ENCODE measurements around the gene ZSWIM4. TPM values are rescaled to one million over a fixed set of nuclear protein-coding genes. Genes with fewer than 3 reads are reported as not detected.

Gene ZSWIM4
- total RNA-seq, 2 experiments from 2014 or later, result 5.6 to 5.8 TPM

DNA sequence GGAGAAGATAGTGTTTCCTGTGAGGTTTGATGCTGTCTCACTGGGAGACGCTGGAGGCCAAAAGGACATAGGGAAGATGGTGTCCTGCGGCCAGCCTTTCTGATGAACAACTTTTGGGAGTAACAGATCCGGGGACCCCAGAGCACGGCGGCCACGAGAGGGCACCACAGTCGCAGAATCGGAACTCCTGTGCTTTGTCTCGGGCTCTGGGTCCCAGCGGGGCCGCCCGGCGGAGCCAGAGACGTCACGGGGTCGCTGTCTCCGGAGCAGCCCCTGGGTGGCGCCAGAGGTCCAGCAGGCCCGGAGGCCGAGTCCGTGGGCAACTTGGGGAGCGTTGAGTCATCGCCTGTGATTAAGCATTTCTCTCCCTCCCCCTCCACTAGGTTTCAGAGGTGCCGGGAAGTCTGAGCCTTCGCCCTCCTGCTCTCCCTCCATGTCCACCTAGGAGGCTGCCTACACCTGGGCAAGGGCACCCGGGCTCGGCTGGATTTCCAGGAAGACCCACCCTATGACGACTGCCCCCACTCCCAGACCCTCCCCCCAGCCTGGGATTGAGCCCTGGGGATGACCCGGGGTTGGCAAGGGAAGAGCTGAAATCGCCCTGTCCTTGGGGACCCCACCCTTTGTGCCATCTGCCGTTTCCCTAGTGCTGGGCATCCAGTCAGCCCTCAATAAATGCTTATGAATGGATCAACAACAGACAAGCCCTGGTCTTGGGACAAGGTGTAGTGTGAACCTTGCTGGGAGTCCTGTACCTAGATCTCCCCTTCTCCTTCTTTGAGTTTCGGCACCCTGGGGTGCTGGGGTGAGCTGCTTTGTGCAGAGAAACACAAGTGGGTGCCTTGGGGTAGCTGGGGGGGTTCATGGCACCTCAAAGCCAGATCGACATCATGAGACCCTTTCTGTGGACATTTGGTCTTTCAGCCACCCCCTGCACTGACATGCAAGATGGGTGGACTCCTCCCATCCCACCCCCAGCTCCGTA lies 85.1 kb downstream of the ZSWIM4 start:
- peak; percentile 99 for DNase-seq
- Mint-ChIP-seq H3K27me3 (no peaks in the 10 kb centered on the region), H3K27ac (peak overlapping the region; percentile 85), H3K36me3 (ENCODE audit: low read depth) (no peaks in the 10 kb centered on the region), H3K4me1 (peaks cover 35% of the 10 kb centered on the region), H3K9me3 (ENCODE audit: low read depth) (no peaks in the 10 kb centered on the region), H3K4me3 (peak overlapping the region; percentile 49)
- POLR2A ChIA-PET, result interaction anchor here (0.6 kb wide), 1 partner anchor 597 kb away, joined by 3 read pairs; no protein-coding TSS in a partner anchor
- intact Hi-C loops (cut with DNase I, micrococcal nuclease), result loop anchor here (1.0 to 5.0 kb wide), 21 partner anchors 26 to 597 kb away; partner anchors contain the start of genes ASF1B (in 2 of the 2), DCAF15 (in 2 of the 2), BRME1 (in 1 of the 2) and CC2D1A (in 1 of the 2)
- ATAC-seq, result peak; percentile 94
- CTCF ChIA-PET, result interaction anchor here (0.5 to 3.5 kb wide), 23 partner anchors 13 to 425 kb away, joined by 3 to 16 read pairs (median 3); partner anchors contain the start of genes ASF1B, MISP3 and RFX1

DNA sequence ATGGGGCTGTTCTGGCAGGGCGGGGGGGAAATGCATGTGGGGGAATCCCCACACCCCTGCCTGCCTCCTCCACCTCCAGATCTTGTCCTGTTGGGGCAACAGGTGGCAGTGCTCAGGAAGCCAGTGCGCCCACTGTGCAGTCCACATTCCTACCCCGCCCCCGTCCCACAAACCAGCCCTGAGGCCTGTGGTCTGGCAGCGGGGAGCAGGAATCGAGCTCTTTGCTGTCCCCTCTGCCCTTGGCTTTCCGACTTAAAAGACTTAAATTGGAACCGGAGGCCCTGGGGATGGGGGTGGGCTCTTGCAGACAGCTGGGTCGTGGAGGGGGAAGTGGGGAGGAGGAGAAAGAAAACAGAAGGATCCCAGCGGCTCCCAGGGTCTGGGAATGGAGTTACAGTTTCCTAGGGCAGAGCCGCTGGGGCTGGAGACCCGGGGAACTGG lies 86.0 kb downstream of the ZSWIM4 start:
- H3K9me3 Mint-ChIP-seq (ENCODE audit: low read depth), result no peaks in the 10 kb centered on the region
- POLR2A ChIA-PET, result no interaction called here
- peak overlapping the region; percentile 66 for H3K27ac Mint-ChIP-seq
- intact Hi-C loops (cut with DNase I, micrococcal nuclease), result loop anchor here (2.0 to 5.0 kb wide), 7 partner anchors 71 to 596 kb away; partner anchors contain the start of genes ASF1B (in 1 of the 2), DCAF15 (in 1 of the 2), DDX39A (in 1 of the 2) and IL27RA (in 1 of the 2)
- peak overlapping the region; percentile 6 for H3K4me3 Mint-ChIP-seq
- CTCF ChIA-PET, result interaction anchor here (0.6 to 3.5 kb wide), 18 partner anchors 19 to 424 kb away, joined by 3 to 16 read pairs (median 4); partner anchors contain the start of genes ASF1B, MISP3 and RLN3
- no peaks in the 10 kb centered on the region for H3K27me3 Mint-ChIP-seq
- H3K4me1 Mint-ChIP-seq, result peaks cover 35% of the 10 kb centered on the region
- DNase-seq (peak; percentile 53), ATAC-seq (no peak)
- no peaks in the 10 kb centered on the region for H3K36me3 Mint-ChIP-seq (ENCODE audit: low read depth)

Small RNAs within 50 kb of the gene (microRNA-seq; reads per million reads assigned to microRNA genes)
- 278 reads per million, percentile 74 among the genes with 10 or more reads in this experiment for gene MIR181C (ENCODE audit: borderline replicate concordance)
- 257 reads per million, percentile 73 among the genes with 10 or more reads in this experiment for gene MIR181D (ENCODE audit: borderline replicate concordance)

Other genes with a start within 250 kb of the ZSWIM4 start
- gene MRI1, start 30.9 kb upstream of the ZSWIM4 start, total RNA-seq, result 10 to 100 TPM; 35.9 to 39.9 TPM
- 100 to 1,000 TPM; 115 to 142 TPM for gene C19orf53, start 21.0 kb upstream of the ZSWIM4 start, total RNA-seq
- gene NANOS3, start 81.7 kb downstream of the ZSWIM4 start, total RNA-seq, result 1 to 10 TPM; 1.2 to 1.6 TPM
- 1 to 10 TPM; 5.3 to 5.5 TPM for gene BRME1, start 110.7 kb downstream of the ZSWIM4 start, total RNA-seq
- gene CC2D1A, start 110.8 kb downstream of the ZSWIM4 start, total RNA-seq, result 10 to 100 TPM; 30.2 to 34.3 TPM
- gene PODNL1, start 143.0 kb downstream of the ZSWIM4 start, total RNA-seq, result under 1 TPM; 0.25 to 0.46 TPM
- 10 to 100 TPM; 55.8 to 61.6 TPM for gene DCAF15, start 157.1 kb downstream of the ZSWIM4 start, total RNA-seq
- gene RFX1, start 210.9 kb downstream of the ZSWIM4 start, total RNA-seq, result 10 to 100 TPM; 14.2 to 15.3 TPM
- not detected for gene RLN3, start 232.7 kb downstream of the ZSWIM4 start, total RNA-seq
- 10 to 100 TPM; 49.8 to 52.0 TPM for gene IL27RA, start 236.3 kb downstream of the ZSWIM4 start, total RNA-seq